Nephron (organoid): ENCODE data around the gene APOOL.
"Not testable (repeated sequence)": the region's sequence is repeated elsewhere in the genome, so short reads cannot be mapped to it uniquely, and the experiment has no call there.

ENCODE experiments used
- H3K27ac Mint-ChIP-seq, 3 experiments: 2 replicates each; pipeline ENCODE4 v1.8.0; 2020; ENCODE audit warnings: mixed read lengths in 3 of 3, mild to moderate bottlenecking in 2 of 3, moderate library complexity in 1 of 3
- H3K27me3 Mint-ChIP-seq: 2 replicates; pipeline ENCODE4 v1.8.0; 2021; ENCODE audit warnings: low read depth, mild to moderate bottlenecking, moderate library complexity, mixed read lengths
- H3K36me3 Mint-ChIP-seq: 2 replicates; pipeline ENCODE4 v1.8.0; 2020; ENCODE audit warnings: low read depth, mixed read lengths
- H3K4me1 Mint-ChIP-seq: 2 replicates; pipeline ENCODE4 v1.8.0; 2020; ENCODE audit warnings: mixed read lengths
- H3K4me3 Mint-ChIP-seq, 3 experiments: 2 replicates each; pipeline ENCODE4 v1.8.0; 2020; ENCODE audit warnings: mild to moderate bottlenecking in 3 of 3, mixed read lengths in 3 of 3, moderate library complexity in 2 of 3
- H3K9me3 Mint-ChIP-seq: 2 replicates; pipeline ENCODE4 v1.8.0; 2020; ENCODE audit warnings: mixed read lengths
- TF ChIP-seq, protein P1 (sequence below), 3 experiments: fragments of 200-600 bp; sonication (generic); IDR thresholded peaks; one replicate each; pipeline ENCODE4 v1.5.0; 2021; ENCODE audit warnings: antibody characterized with exemption in 3 of 3; ENCODE audit not compliant: unreplicated experiment in 3 of 3

Gene APOOL

DNA sequence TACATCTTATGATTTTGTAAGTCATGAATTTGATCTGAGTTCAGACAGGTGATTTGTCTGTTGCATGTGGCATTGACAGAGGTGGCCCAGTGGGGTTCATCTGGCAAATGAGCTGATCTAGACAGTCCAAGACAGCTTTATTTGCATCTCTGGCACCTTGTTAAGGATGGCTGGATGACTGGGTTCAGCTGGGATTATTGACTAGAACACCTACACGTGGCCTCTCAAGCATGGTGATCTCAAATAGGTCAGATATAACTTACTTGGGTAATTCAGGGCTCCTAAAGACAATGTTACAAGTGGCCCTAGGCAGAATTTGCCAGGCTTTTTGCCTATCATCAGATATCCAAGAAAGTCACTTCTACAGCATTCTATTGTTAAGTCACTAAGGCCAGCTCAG, 48.0 kb downstream of the APOOL start:
- TF ChIP-seq, protein P1, sequence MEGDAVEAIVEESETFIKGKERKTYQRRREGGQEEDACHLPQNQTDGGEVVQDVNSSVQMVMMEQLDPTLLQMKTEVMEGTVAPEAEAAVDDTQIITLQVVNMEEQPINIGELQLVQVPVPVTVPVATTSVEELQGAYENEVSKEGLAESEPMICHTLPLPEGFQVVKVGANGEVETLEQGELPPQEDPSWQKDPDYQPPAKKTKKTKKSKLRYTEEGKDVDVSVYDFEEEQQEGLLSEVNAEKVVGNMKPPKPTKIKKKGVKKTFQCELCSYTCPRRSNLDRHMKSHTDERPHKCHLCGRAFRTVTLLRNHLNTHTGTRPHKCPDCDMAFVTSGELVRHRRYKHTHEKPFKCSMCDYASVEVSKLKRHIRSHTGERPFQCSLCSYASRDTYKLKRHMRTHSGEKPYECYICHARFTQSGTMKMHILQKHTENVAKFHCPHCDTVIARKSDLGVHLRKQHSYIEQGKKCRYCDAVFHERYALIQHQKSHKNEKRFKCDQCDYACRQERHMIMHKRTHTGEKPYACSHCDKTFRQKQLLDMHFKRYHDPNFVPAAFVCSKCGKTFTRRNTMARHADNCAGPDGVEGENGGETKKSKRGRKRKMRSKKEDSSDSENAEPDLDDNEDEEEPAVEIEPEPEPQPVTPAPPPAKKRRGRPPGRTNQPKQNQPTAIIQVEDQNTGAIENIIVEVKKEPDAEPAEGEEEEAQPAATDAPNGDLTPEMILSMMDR (IDR thresholded peaks at IDR 0.05; ENCODE audit: unreplicated experiment in 3 of 3), result no peak
- Mint-ChIP-seq H3K9me3 (no peaks in the 10 kb centered on the region), H3K36me3 (peaks cover under 1% of the 10 kb centered on the region), H3K27me3 (no peaks in the 10 kb centered on the region), H3K4me3 (no peak overlapping the region), H3K27ac (no peak overlapping the region), H3K4me1 (no peaks in the 10 kb centered on the region)

DNA sequence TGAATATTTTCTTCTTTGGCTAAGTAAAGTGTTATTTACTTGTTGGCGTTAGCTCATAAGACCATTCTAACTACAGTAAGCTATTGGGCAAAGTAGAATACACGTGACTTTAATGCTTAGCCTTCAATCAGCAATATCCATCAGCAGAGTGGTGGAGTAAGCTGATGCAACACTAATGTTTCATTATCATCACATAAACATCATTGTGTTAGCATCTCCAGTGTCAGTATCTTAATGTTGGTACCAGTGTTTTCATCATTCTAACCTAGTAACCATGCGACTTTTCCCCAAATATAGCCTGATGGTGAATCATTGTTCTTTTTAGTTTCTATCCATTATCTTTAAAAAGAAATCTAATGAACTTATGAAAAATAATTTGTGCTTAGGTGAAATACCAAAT, 48.5 kb downstream of the APOOL start:
- Mint-ChIP-seq H3K4me1 (no peaks in the 10 kb centered on the region), H3K9me3 (no peaks in the 10 kb centered on the region), H3K4me3 (no peak overlapping the region), H3K36me3 (peaks cover 4% of the 10 kb centered on the region), H3K27ac (no peak overlapping the region), H3K27me3 (no peaks in the 10 kb centered on the region)
- TF ChIP-seq, protein P1 (IDR thresholded peaks at IDR 0.05; ENCODE audit: unreplicated experiment in 3 of 3), result no peak

DNA sequence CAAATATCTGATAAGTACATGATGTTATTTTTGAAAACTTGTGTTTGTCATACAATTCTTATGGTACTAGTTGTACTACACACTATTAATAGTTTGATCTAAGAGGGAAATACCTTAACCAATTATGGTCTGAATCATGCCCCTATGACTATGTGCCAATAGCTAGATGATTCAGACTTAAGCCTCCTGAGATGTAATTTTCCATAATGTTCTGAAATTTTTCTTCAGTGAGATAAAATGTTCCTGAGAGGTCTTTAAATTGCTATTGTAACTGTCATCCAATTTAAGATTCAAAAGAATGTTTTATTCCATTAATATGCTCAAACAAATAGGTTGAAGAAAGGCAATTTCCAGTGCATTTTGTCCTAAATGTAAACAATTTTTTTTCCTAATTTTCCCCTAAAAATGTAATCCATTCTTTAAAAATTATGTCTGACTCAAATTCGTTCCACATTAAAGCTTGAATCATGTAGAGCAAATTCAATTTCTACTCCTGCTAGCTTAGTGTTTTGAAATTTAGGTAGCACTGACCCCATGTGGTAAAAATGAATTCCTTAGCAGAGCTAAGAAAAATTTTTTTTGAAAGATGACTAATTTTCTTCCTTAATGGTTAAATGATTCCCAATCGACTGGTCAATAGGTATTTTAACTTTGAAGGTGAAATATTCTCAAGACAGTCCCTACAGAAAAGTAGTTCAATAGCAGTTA, 49.1 kb downstream of the APOOL start:
- Mint-ChIP-seq H3K27me3 (no peaks in the 10 kb centered on the region), H3K9me3 (no peaks in the 10 kb centered on the region), H3K27ac (no peak overlapping the region), H3K4me3 (no peak overlapping the region), H3K36me3 (peaks cover 4% of the 10 kb centered on the region), H3K4me1 (no peaks in the 10 kb centered on the region)
- TF ChIP-seq, protein P1 (IDR thresholded peaks at IDR 0.05; ENCODE audit: unreplicated experiment in 3 of 3), result peak in 1 of 3 experiments; percentile 22

DNA sequence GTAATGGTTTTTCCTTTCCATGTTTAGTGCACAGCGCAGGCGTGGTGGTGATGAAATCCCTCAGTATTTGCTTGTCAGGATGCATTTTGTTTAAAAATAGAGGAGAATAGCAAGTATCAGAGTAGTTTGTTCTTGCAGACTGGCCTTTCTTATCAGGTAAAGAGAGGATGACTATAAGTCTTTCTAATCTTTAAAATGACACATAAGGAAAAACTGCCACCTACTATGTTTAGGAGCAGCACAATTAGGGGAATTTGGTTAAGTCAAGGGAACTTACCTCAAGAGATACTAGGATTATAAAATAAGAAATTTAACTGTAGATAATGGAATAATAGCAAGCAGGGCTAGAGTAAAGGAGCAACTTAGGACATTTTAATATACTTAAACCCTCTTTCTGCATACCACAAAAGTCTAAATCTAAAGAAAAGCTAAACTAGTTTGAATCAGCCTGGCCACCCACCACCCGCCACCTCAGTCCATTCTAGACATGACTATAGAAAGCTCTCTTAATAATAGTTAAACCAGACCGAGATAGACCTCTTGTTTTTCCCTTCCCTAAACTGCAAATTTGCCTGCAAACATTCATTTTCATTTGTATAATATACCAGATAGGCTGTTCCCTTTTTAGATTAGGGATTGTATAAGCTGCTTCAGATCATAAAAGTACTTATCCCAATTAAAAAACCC, 62.0 kb downstream of the APOOL start:
- Mint-ChIP-seq H3K36me3 (peaks cover 47% of the 10 kb centered on the region), H3K4me1 (no peaks in the 10 kb centered on the region), H3K9me3 (peaks cover 33% of the 10 kb centered on the region), H3K4me3 (no peak overlapping the region), H3K27ac (no peak overlapping the region), H3K27me3 (no peaks in the 10 kb centered on the region)
- TF ChIP-seq, protein P1 (IDR thresholded peaks at IDR 0.05; ENCODE audit: unreplicated experiment in 3 of 3), result no peak

DNA sequence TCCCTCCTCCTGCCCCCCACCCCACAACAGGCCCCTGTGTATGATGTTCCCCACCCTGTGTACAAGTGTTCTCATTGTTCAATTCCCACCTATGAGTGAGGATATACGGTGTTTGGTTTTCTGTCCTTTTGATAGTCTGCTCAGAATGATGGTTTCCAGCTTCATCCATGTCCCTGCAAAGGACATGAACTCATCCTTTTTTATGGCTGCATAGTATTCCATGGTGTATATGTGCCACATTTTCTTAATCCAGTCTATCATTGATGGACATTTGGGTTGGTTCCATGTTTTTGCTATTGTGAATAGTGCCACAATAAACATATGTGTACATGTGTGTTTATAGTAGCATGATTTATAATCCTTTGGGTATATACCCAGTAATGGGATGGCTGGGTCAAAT, 73.6 kb downstream of the APOOL start:
- not testable (repeated sequence) for H3K4me1 Mint-ChIP-seq, H3K27me3 Mint-ChIP-seq, H3K27ac Mint-ChIP-seq, H3K4me3 Mint-ChIP-seq
- H3K9me3 Mint-ChIP-seq, result peaks cover 12% of the 10 kb centered on the region
- H3K36me3 Mint-ChIP-seq, result peaks cover 49% of the 10 kb centered on the region

DNA sequence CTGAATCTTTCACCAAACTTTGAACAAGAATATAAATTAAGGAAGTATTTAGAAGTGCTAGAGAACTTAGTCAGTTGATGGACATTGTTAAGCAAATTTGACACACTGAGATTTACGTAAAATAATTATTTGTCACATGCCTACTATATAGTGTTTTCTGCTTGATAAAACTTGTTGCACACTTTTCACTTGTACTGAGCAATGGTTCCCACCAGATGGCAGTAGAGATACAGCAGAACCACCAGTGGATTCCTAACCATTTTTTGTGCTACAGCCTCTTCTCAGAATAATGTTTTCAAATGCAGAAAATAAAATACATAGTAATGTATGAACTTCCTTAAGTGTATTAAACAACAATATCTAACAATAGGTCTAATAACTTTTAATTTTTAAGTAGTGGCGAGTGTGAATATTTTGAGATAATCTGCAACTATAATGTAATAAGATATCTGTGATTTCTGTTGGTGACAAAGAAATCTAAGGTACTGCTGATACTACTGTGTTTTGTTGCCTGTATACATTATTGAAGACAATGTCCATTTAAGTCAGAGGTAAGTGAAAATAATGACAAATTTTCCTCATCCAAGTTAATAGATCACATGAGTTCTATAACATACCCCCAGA, 81.2 kb downstream of the APOOL start:
- Mint-ChIP-seq H3K4me3 (no peak overlapping the region), H3K9me3 (peaks cover 3% of the 10 kb centered on the region), H3K27me3 (no peaks in the 10 kb centered on the region), H3K4me1 (no peaks in the 10 kb centered on the region), H3K36me3 (peaks cover 35% of the 10 kb centered on the region), H3K27ac (no peak overlapping the region)
- TF ChIP-seq, protein P1 (IDR thresholded peaks at IDR 0.05; ENCODE audit: unreplicated experiment in 3 of 3), result peak; percentile 75 to 84 (median 81)
